Activated naive CD8-positive, alpha-beta T cell treated with anti-CD3 and anti-CD28 coated beads, Interleukin-2, amount 50 U/mL, for 16 hours (primary cell): ENCODE measurements around the gene GPR18.

ENCODE experiments used
- DNase-seq: peaks from one replicate; pipeline ENCODE4 v3.0.0-alpha.2; 2020; ENCODE audit warnings: low read depth, low spot score

Gene GPR18

GRCh38 chr13:99258210-99258860, at the start of gene GPR18:
TSS of gene GPR18 (minus strand) at chr13:99258379. CDS start at chr13:99255872, 2,507 bp downstream.
- no peak for DNase-seq

- peak; percentile 29 for DNase-seq
Observed at GRCh38 chr13:99307648-99308339, 49.6 kb upstream of the GPR18 start.

- DNase-seq, result no peak
Observed at GRCh38 chr13:99307247-99307646, 49.1 kb upstream of the GPR18 start, which contains the start of gene GPR183. TSS of gene GPR183 (minus strand) at chr13:99307399. CDS start at chr13:99296145, 11,254 bp downstream.

GRCh38 chr13:99305566-99305965, 47.4 kb upstream of the GPR18 start:
- DNase-seq, result no peak

- DNase-seq, result no peak
Observed at GRCh38 chr13:99305158-99305557, 47.0 kb upstream of the GPR18 start.

GRCh38 chr13:99304541-99304940, 46.4 kb upstream of the GPR18 start:
- DNase-seq, result no peak

GRCh38 chr13:99303863-99304521, 45.8 kb upstream of the GPR18 start:
- no peak for DNase-seq

GRCh38 chr13:99302637-99303505, 44.7 kb upstream of the GPR18 start:
- DNase-seq, result no peak

- no peak for DNase-seq
Observed at GRCh38 chr13:99301913-99302636, 43.9 kb upstream of the GPR18 start.

GRCh38 chr13:99301056-99301838, 43.1 kb upstream of the GPR18 start:
- DNase-seq, result no peak

GRCh38 chr13:99299920-99300341, 41.8 kb upstream of the GPR18 start:
- DNase-seq, result no peak

- DNase-seq, result no peak
Observed at GRCh38 chr13:99299256-99299919, 41.2 kb upstream of the GPR18 start.

GRCh38 chr13:99298056-99298455, 39.9 kb upstream of the GPR18 start:
- DNase-seq, result no peak

GRCh38 chr13:99297331-99297730, 39.2 kb upstream of the GPR18 start:
- no peak for DNase-seq

- DNase-seq, result no peak
Observed at GRCh38 chr13:99296398-99296797, 38.2 kb upstream of the GPR18 start.

GRCh38 chr13:99295488-99296252, 37.5 kb upstream of the GPR18 start:
- DNase-seq, result no peak

- no peak for DNase-seq
Observed at GRCh38 chr13:99294958-99295357, 36.8 kb upstream of the GPR18 start.

GRCh38 chr13:99294198-99294597, 36.0 kb upstream of the GPR18 start:
- DNase-seq, result no peak

GRCh38 chr13:99293178-99293577, 35.0 kb upstream of the GPR18 start:
- DNase-seq, result no peak
